Stimulated activated CD4-positive, alpha-beta T cell treated with anti-CD3 and anti-CD28 coated beads, Interleukin-12 subunit alpha, Interleukin-12 subunit beta, amount 100 ng/mL, for 24 hours (primary cell): Measurements from ENCODE around the gene CACNG7.
"Not testable (repeated sequence)": the region's sequence is repeated elsewhere in the genome, so short reads cannot be mapped to it uniquely, and the experiment has no call there.

Experiments
- DNase-seq, 2 experiments: peaks; one replicate each; pipeline ENCODE4 v3.0.0-alpha.2; 2020; ENCODE audit warnings: low read depth in 2 of 2

The CACNG7 gene, protein sequence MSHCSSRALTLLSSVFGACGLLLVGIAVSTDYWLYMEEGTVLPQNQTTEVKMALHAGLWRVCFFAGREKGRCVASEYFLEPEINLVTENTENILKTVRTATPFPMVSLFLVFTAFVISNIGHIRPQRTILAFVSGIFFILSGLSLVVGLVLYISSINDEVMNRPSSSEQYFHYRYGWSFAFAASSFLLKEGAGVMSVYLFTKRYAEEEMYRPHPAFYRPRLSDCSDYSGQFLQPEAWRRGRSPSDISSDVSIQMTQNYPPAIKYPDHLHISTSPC

DNA sequence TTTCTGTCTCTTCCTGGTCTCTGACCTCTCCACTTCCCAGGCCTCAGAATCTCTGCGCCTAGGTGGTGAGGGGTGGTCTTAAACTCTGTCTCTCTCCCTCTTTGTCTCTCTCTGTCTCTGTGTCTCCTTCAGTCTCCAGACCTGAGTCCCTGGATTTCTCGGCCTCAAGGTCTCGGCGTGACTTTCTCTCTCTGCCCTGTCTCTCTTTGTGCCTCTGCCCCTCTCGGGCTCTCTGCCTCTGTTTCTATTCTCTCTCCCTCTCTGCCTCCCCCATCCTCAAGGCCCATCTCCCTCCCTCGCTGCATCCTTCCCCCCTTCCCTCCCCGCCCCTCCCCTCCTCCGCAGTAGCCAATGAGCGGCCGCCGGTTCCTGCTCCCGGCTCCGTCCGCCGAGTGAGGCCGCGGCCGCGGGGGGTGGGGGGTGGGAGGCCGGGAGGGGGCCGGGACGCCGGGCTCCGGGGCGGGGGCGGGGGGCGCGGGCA, at the start of gene CACNG7:
CACNG7 (plus strand) TSS at position 344 of the 481 bp plus-strand sequence. CDS start 3,554 bp downstream, outside the sequence.
- no peak for DNase-seq

DNA sequence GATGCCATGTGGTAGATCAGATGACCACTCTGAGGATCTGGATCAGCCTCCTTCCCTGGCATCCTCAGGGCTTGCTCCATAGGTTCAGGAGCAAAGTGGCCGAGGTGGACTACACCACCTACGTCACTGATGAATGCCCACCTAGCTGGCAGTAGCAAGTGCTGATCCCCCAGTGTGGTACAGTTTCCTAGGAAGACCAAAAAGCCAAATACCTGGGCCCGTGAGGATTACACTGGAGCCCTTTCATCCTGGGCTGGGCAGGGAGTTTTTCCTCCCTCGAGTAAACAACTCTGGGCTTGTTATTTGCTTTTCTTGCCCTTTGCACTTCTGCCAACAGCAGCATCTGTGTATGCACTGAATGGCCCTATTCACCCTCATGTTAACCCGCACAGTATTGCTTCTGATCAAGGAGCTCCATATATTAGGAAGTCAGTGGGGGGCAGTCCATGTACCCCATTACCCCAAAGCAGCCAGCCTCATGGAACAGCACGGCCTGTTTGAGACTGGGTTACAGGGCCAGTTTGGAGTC, 44.7 kb upstream of the CACNG7 start:
- DNase-seq, result no peak

- DNase-seq, result no peak
Observed at GRCh38 chr19:53865523-53865917, 43.6 kb upstream of the CACNG7 start.

- peak in 1 of 2 experiments; percentile 42 for DNase-seq
Observed at GRCh38 chr19:53865918-53866864, 42.9 kb upstream of the CACNG7 start.

DNA sequence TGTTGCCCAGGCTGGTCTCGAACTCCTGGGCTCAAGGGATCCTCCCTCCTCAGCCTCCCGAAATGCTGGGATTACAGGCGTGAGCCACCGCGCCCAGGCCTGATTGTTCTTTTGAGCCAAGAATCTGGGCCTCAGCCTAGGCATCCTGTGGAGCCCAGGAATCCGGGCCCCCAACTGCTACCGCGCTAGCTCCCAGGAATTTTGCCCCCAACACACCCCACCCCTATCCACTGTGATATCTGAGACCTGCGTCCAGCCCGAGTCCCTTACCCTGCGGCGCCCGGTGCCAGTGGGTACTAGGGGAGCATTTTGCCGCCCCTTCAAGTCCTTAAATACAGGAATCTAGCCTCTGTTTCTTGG, 42.2 kb upstream of the CACNG7 start:
- no peak for DNase-seq

DNA sequence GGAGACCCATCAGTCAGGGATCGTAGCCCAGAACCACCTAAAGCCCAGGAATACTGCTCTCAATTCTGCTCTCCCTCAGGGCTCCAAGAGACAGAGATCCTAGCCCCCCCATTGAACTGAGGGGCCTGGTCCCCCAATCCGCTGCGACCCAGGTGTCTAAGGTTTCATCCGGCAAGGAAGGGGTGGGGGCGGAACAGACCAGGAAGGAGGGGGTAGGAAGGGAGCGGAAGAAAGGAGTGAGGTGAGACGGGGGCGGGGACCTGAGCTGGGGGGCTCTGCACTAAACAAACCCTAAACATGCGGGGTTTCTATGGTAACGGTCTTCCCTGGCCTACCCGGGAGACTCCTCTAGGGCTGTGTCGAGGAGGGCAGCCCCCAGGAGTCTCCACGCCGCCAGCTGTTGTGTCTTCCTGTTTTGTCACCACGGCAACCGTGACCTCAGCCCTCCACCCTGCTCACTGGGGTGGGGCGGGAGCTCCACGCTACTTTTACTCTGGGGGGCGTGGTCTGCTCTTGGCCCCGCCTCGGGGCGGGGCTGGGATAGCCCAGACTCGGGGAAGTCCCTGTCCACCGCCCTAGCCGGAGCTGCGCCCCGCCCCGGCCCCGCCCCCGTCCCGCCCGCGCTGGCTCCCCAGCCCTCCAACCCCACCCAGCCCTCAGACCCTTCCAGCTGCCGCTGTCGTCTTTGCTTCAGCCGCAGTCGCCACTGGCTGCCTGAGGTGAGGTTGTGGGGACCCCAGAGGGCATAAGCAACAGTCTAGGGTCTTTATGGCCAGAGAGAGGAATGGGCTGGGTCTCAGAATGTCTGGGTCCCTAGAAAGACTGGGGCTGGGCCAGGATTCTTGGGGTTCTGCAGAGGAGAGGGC, 41.6 kb upstream of the CACNG7 start, which contains the start of gene MYADM:
MYADM (plus strand) TSS at position 659 of the 866 bp plus-strand sequence. CDS start 5,647 bp downstream, outside the sequence.
- DNase-seq, result peak; percentile 90 to 97

GRCh38 chr19:53868091-53868891, 40.8 kb upstream of the CACNG7 start:
- DNase-seq, result peak in 1 of 2 experiments; percentile 24

DNA sequence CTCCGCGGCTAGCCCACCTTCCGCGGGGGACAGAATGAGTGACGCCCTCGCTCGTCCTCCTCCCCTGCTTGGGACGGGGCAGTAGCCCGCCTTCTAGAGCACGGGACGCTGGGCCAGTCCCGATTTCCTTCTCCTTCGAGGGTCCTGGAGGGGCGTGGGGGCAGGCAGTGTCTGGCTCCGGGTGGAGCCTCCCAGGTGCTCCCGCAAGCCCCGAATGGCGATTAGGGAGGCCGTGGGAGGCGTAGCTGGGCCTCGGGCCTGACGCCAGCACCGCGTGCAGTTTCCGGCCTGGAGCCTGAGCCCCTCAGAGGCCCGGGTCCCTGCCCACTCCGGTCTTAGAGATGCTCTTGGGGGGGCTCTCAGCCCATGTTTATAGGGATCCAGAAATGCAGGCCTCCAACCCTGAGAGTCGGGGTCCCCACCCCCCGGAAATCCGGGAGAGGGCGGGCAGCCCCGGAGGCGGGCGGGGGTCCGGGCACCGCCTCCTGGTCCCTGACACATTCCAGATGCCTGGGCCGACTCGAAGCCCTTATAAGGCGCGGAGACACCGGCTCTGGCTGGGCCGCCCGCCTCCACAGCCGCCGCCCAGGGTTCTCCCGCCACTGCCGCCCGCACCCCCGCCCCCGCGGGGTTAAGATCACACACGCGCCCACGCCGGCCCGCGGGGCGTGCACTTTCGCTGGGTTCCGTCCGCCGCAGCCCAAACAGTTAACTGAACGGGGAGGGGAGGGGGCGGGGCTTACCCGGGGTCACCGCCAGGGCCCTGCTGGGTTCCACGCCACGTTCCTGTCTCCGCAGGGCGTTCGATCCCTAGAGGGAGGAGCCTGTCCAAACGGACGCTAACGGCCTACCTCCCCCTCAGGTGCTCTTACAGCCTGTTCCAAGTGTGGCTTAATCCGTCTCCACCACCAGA, 39.9 kb upstream of the CACNG7 start:
- peak; percentile 35 to 80 for DNase-seq

DNA sequence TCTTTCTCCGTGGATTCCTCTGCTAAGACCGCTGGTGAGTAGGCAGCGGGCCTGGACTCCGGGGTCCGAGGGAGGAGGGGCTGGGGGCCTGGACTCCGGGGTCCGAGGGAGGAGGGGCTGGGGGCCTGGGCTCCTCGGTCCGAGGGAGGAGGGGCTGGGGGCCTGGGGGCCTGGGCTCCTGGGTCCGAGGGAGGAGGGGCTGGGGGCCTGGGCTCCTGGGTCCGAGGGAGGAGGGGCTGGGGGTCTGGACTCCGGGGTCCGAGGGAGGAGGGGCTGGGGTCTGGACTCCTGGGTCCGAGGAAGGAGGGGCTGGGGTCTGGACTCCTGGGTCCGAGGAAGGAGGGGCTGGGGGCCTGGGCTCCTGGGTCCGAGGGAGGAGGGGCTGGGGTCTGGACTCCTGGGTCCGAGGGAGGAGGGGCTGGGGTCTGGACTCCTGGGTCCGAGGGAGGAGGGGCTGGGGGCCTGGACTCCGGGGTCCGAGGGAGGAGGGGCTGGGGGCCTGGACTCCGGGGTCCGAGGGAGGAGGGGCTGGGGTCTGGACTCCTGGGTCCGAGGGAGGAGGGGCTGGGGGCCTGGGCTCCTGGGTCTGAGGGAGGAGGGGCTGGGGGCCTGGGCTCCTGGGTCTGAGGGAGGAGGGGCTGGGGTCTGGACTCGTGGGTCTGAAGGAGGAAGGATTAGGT, 39.1 kb upstream of the CACNG7 start:
- DNase-seq, result not testable (repeated sequence)

DNA sequence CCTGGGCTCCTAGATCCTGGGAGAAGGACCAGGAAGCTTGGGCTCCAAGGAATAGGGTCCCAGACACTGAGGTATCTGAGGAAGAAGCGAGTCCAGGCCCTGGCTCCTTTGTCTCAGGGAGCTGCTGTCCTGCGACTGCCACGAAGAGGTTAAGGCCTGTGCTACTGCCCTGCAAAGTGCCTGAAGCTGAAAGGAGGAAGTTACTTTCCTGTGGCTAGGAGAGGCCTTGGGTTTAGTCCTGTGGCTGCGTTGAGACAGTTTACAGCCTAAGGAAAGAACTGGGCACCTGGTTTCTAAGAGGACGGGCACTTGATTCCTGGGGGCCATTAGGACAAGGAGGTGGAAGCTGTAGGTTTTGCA, 38.6 kb upstream of the CACNG7 start:
- DNase-seq, result no peak

- DNase-seq, result no peak
Observed at GRCh38 chr19:53871454-53871853, 37.6 kb upstream of the CACNG7 start.

DNA sequence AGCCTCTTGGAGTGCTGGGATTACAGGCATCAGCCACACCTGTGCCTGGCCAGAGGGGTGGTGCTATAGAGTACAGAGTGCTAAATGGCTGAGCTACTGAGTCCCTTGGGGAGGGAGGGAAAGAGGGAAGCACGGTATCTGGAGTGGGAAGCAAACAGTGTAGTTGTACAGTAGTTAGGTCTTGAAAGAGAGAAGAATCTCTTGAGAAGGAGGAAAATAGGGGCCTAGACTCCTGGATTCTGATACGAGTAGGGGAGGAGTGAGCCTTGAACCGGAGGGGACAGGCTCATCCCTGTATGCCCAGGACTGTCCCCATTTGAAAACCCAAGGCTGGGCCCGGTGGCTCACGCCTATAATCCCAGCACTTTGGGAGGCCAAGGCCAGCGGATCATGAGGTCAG, 36.3 kb upstream of the CACNG7 start:
- DNase-seq, result no peak

DNA sequence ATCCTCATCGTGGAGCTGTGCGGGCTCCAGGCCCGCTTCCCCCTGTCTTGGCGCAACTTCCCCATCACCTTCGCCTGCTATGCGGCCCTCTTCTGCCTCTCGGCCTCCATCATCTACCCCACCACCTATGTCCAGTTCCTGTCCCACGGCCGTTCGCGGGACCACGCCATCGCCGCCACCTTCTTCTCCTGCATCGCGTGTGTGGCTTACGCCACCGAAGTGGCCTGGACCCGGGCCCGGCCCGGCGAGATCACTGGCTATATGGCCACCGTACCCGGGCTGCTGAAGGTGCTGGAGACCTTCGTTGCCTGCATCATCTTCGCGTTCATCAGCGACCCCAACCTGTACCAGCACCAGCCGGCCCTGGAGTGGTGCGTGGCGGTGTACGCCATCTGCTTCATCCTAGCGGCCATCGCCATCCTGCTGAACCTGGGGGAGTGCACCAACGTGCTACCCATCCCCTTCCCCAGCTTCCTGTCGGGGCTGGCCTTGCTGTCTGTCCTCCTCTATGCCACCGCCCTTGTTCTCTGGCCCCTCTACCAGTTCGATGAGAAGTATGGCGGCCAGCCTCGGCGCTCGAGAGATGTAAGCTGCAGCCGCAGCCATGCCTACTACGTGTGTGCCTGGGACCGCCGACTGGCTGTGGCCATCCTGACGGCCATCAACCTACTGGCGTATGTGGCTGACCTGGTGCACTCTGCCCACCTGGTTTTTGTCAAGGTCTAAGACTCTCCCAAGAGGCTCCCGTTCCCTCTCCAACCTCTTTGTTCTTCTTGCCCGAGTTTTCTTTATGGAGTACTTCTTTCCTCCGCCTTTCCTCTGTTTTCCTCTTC, 35.1 kb upstream of the CACNG7 start:
- DNase-seq, result no peak

GRCh38 chr19:53874606-53874990, 34.5 kb upstream of the CACNG7 start:
- no peak for DNase-seq

GRCh38 chr19:53875602-53876325, 33.3 kb upstream of the CACNG7 start:
- DNase-seq, result no peak

DNA sequence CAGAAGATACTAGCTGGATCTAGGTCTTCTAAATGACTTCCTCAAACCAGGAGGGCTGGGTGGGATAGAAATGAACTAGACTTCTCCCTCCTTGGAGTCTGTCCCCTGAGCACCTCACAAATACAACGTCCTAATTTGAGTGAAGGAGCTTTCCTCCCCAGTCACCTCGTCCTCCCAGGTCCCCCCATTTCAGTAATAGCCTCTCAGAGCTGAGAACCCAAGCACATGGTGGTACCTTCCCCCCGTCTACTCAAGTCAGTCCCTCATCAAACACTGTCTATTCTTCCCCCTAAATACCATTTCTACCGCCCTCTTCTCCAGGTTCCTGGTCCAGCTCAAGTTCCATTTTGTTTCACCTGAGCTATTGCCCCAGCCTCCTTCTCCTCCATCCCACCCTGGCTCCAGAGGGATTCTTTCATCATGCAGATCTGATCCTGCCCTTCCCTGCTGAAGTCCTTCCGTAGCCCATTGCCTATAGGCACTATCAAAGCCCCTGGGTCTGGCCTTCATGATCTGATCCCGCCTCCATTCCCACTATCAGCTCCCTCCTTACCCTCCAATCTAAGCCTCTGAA, 32.3 kb upstream of the CACNG7 start:
- no peak for DNase-seq

DNA sequence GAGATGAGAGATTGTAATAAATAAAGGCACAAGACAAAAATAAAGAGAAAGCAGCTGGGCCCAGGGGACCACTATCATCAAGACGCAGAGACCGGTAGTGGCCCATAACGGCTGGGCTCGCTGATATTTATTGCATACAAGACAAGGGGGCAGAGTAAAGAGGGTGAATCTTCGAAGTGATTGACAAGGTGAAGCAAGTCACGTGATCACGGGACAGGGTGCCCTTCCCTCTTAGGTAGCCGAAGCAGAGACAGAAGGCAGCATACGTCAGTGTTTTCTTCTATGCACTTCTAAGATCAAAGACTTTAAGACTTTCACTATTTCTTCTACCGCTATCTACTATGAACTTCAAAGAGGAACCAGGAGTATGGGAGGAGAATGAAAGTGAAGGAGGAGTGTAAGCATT, 31.7 kb upstream of the CACNG7 start:
- no peak for DNase-seq
